ENCODE data around the gene IGF1R.

DNA sequence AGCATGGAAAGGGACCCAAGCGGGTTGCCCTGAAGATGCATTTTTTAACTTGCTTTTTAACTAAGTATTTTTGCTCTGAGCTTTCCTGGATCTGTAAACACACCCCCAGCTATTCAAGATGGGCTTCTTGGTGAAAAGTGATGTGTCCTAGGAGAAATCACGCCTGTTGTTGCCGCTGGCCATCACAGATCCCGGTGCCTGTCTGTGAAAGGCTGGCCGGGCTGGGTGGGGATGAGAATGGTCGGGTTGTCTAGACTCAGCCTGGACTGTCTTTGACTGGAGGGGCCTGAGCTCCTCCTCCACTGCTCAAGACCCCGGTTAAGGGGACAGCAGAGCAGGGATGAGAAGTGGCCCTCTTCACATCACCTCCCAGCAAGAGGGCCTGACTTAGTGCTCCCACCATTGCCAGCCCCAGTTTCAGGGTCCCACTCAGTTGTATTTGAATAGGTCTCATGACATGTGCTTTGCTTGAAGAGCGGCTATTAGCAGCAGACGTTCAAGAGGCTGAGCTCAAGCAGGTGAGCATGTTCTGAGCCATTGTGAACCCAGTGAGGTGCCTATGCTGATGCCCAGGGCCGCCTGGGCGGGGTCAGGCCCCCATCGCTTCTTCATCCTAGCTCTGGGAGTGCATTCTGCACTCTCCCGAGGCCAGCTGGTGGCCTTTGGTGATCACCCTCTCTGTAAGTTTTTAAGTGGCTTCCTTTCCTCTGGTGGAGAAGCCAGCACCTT, 79.9 kb downstream of the IGF1R start:
- TF ChIP-seq ZNF841 (CRISPR knock-in tag; IDR thresholded peaks at IDR 0.05; ENCODE audit: borderline replicate concordance) (no peak), ZNF354B (CRISPR knock-in tag; IDR thresholded peaks at IDR 0.05) (no peak), HDAC6 (IDR thresholded peaks at IDR 0.05; ENCODE audit: low read depth, low read length) (no peak), FOXJ3 (CRISPR knock-in tag; IDR thresholded peaks at IDR 0.05; ENCODE audit: borderline replicate concordance) (no peak), UBTF (CRISPR knock-in tag; IDR thresholded peaks at IDR 0.05) (no peak), ELF1 (CRISPR knock-in tag; IDR thresholded peaks at IDR 0.05) (no peak), MZF1 (CRISPR knock-in tag; IDR thresholded peaks at IDR 0.05; ENCODE audit: borderline replicate concordance) (no peak), TEAD2 (CRISPR knock-in tag; IDR thresholded peaks at IDR 0.05) (no peak), TCF12 (IDR thresholded peaks at IDR 0.05) (no peak), TCF12 (CRISPR knock-in tag; IDR thresholded peaks at IDR 0.05) (no peak)
- TF ChIP-seq, protein P1, sequence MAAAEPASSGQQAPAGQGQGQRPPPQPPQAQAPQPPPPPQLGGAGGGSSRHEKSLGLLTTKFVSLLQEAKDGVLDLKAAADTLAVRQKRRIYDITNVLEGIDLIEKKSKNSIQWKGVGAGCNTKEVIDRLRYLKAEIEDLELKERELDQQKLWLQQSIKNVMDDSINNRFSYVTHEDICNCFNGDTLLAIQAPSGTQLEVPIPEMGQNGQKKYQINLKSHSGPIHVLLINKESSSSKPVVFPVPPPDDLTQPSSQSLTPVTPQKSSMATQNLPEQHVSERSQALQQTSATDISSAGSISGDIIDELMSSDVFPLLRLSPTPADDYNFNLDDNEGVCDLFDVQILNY (CRISPR knock-in tag; conservative IDR thresholded peaks at IDR 0.05), result no peak
